Ovary (tissue), 3 donors: ENCODE results near the gene LTBP2.

Experiments
- CTCF ChIP-seq, 3 donors: fragments of 450-650 bp in 2 of 3; fragments of 200-600 bp in 1 of 3; IDR thresholded peaks; one replicate each; pipeline versions ENCODE4 v1.5.1 to v1.8.0; 2016 to 2022; ENCODE audit warnings: antibody characterized with exemption in 3 of 3, mild to moderate bottlenecking in 1 of 3
- EP300 ChIP-seq: sonication (generic); formaldehyde crosslinking; IDR thresholded peaks from one replicate; pipeline ENCODE4 v1.6.1; 2017; ENCODE audit warnings: antibody characterized with exemption
- donor health status: DM: no; HTN: no; CAD: no.

- TF ChIP-seq CTCF (IDR thresholded peaks at IDR 0.05): no peak
- TF ChIP-seq EP300: no peak
Observed at GRCh38 chr14:74490486-74490885, 121.6 kb downstream of the LTBP2 start.
